Mucosa of descending colon (tissue), 3 donors: ENCODE data around the gene ATR. TPM values are rescaled to one million over a fixed set of nuclear protein-coding genes. Genes with fewer than 3 reads are reported as not detected.
"Not testable (repeated sequence)": the region's sequence is repeated elsewhere in the genome, so short reads cannot be mapped to it uniquely, and the experiment has no call there.

Experiments
- ATAC-seq: fragments of 200-7000 bp; cut with Tn5 transposase; one replicate; pipeline ENCODE4 v1.9.1; 2020; ENCODE audit warnings: mild to moderate bottlenecking, moderate library complexity
- DNase-seq, 3 donors: peaks; one replicate each; pipeline ENCODE4 v3.0.0-alpha.2; 2020
- H3K36me3 ChIP-seq: fragments of 200-600 bp; one replicate; pipeline ENCODE4 v1.8.0; 2021; ENCODE audit warnings: low read depth, mild to moderate bottlenecking
- H3K4me1 ChIP-seq: fragments of 200-600 bp; one replicate; pipeline ENCODE4 v1.8.0; 2021; ENCODE audit warnings: low read depth, mild to moderate bottlenecking
- H3K4me3 ChIP-seq: fragments of 200-600 bp; one replicate; pipeline ENCODE4 v1.8.0; 2021; ENCODE audit warnings: mild to moderate bottlenecking
- H3K9me3 ChIP-seq: fragments of 200-600 bp; one replicate; pipeline ENCODE4 v1.8.0; 2021; ENCODE audit warnings: mild to moderate bottlenecking
- CTCF ChIP-seq: fragments of 200-600 bp; IDR thresholded peaks from one replicate; pipeline ENCODE4 v1.8.0; 2022; ENCODE audit warnings: antibody characterized with exemption, mild to moderate bottlenecking
- intact Hi-C, 2 donors: fragments of 100-400 bp; cut with DNase I in 1 of 2; cut with micrococcal nuclease in 1 of 2; formaldehyde crosslinking; loops; one replicate each; pipeline versions ENCODE4 v1.11.0 to v1.11.1; 2022; cut with DNase I, micrococcal nuclease
- total RNA-seq, 3 donors: library from RNA; stranded (reverse); fragmentation: NEBNext Ultra II Directional in 2 of 3; extraction: Animal tissue kit (Norgen Biotek cat#: 25700) in 2 of 3; gene quantifications; one replicate each; pipeline versions ENCODE4 v1.2.1 to v1.2.4, GENCODE V29; 2021 to 2023
- donor health status: DM: no; HTN: no; CAD: no; lungs with moderate emphysema.
- donor health status: DM: no; HTN: no; CAD: no.
- donor health status: DM: no; HTN: yes; CAD: no.

The ATR gene
- total RNA-seq, 3 donors from 2014 or later, result 16.0 to 21.1 (median 18.1) TPM

GRCh38 chr3:142577696-142578328 lies 721 bp downstream of the ATR start:
- Histone ChIP-seq H3K9me3 (no peaks in the 10 kb centered on the region), H3K36me3 (no peaks in the 10 kb centered on the region), H3K4me1 (peaks cover 10% of the 10 kb centered on the region), H3K4me3 (peak overlapping the region; percentile 79)
- no peak for TF ChIP-seq CTCF
- intact Hi-C loops, result no loop called here
- no peak for ATAC-seq
- no peak for DNase-seq

DNA sequence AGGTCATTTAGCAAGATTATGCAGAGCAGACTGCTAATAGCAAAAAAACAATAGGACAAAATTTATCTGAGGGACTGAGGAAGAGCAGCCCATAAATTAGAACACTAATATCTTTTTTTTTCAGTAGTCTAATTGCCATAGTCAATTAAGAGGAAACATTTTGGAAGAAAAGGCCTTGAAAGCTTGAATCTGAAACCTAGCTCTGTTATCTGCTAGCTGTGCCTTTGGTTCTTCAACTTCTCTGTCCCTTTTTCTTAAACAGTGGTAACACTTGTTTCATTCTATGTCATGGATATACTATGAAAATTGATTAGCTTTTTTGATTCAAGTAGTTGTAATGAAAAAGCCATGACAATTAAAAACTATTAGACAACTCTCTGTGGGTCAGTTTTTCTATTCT lies 1.7 kb downstream of the ATR start:
- H3K36me3 ChIP-seq, result no peaks in the 10 kb centered on the region
- ATAC-seq (no peak), DNase-seq (no peak)
- intact Hi-C loops, result no loop called here
- H3K4me1 ChIP-seq, result peaks cover 10% of the 10 kb centered on the region
- no peak for TF ChIP-seq CTCF
- H3K9me3 ChIP-seq, result no peaks in the 10 kb centered on the region
- H3K4me3 ChIP-seq, result no peak overlapping the region

GRCh38 chr3:142574665-142575064 lies 3.9 kb downstream of the ATR start:
- TF ChIP-seq CTCF, result no peak
- no peaks in the 10 kb centered on the region for H3K36me3 ChIP-seq
- H3K9me3 ChIP-seq, result no peaks in the 10 kb centered on the region
- intact Hi-C loops, result no loop called here
- ATAC-seq (no peak), DNase-seq (no peak)
- peaks cover 10% of the 10 kb centered on the region for H3K4me1 ChIP-seq
- H3K4me3 ChIP-seq, result no peak overlapping the region

GRCh38 chr3:142574223-142574622 lies 4.3 kb downstream of the ATR start:
- H3K9me3 ChIP-seq, intact Hi-C loops, H3K36me3 ChIP-seq, DNase-seq, ATAC-seq, H3K4me3 ChIP-seq: not testable (repeated sequence)
- peaks cover 10% of the 10 kb centered on the region for H3K4me1 ChIP-seq

DNA sequence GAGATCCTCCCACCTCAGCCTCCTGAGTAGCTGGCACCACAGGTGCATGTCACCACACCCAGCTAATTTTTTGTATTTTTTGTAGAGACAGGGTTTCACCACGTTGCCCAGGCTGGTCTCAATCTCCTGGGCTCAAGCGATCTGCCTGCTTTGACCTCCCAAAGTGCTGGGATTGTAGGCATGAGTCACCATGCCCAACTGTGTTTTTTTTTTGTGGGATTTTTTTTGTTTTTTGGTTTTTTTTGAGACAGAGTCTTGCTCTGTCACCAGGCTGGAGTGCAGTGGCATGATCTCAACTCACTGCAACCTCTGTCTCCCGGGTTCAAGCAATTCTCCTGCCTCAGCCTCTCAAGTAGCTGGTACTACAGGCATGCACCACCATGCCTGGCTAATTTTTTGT lies 9.1 kb downstream of the ATR start:
- intact Hi-C loops, H3K4me3 ChIP-seq, H3K9me3 ChIP-seq, DNase-seq, ATAC-seq, H3K4me1 ChIP-seq, H3K36me3 ChIP-seq: not testable (repeated sequence)

GRCh38 chr3:142568393-142569017 lies 10.0 kb downstream of the ATR start:
- ATAC-seq, result no peak
- Histone ChIP-seq H3K36me3 (no peaks in the 10 kb centered on the region), H3K4me1 (no peaks in the 10 kb centered on the region), H3K4me3 (no peak overlapping the region), H3K9me3 (no peaks in the 10 kb centered on the region)
- no peak for DNase-seq
- TF ChIP-seq CTCF, result no peak
- intact Hi-C loops, result no loop called here

- Histone ChIP-seq H3K4me1 (no peaks in the 10 kb centered on the region), H3K4me3 (no peak overlapping the region), H3K36me3 (no peaks in the 10 kb centered on the region), H3K9me3 (no peaks in the 10 kb centered on the region)
- no peak for TF ChIP-seq CTCF
- intact Hi-C loops, result no loop called here
- DNase-seq (no peak), ATAC-seq (peak; percentile 31)
Measured at GRCh38 chr3:142566096-142566495, 12.4 kb downstream of the ATR start.
